ENCODE data around the gene MAP3K1.
A peak's percentile ranks its signal among the peaks of the same experiment; 100 is the strongest.

The MAP3K1 gene

GRCh38 chr5:56900858-56901578 lies 85.7 kb downstream of the MAP3K1 start:
- DNase-seq (ENCODE audit: low read depth in 2 of 2, low spot score in 1 of 2) = peak in 1 of 2 donors; percentile 1

- peak in 1 of 2 donors; percentile 12 for DNase-seq (ENCODE audit: low read depth in 2 of 2, low spot score in 1 of 2)
These were observed 93.6 kb downstream of the MAP3K1 start for GRCh38 chr5:56908942-56909293.

GRCh38 chr5:56909294-56910209 lies 94.2 kb downstream of the MAP3K1 start, which contains the start of gene SETD9:
SETD9 (plus strand) TSS chr5:56909596; CDS start chr5:56909646, 50 bp downstream.
- peak; percentile 61 to 85 for DNase-seq (ENCODE audit: low read depth in 2 of 2, low spot score in 1 of 2)

- DNase-seq (ENCODE audit: low read depth in 2 of 2, low spot score in 1 of 2) = no peak
These were observed 95.0 kb downstream of the MAP3K1 start for GRCh38 chr5:56910210-56910965.

GRCh38 chr5:56913766-56914165 lies 98.4 kb downstream of the MAP3K1 start:
- no peak for DNase-seq (ENCODE audit: low read depth in 2 of 2, low spot score in 1 of 2)

GRCh38 chr5:56914678-56915077 lies 99.3 kb downstream of the MAP3K1 start:
- no peak for DNase-seq (ENCODE audit: low read depth in 2 of 2, low spot score in 1 of 2)

- DNase-seq (ENCODE audit: low read depth in 2 of 2, low spot score in 1 of 2) = no peak
These were observed 102.2 kb downstream of the MAP3K1 start for GRCh38 chr5:56917534-56917933.

- DNase-seq (ENCODE audit: low read depth in 2 of 2, low spot score in 1 of 2) = no peak
These were observed 102.7 kb downstream of the MAP3K1 start for GRCh38 chr5:56918054-56918453.

- no peak for DNase-seq (ENCODE audit: low read depth in 2 of 2, low spot score in 1 of 2)
These were observed 104.8 kb downstream of the MAP3K1 start for GRCh38 chr5:56919942-56920662.

GRCh38 chr5:56922922-56923321 lies 107.6 kb downstream of the MAP3K1 start:
- no peak for DNase-seq (ENCODE audit: low read depth in 2 of 2, low spot score in 1 of 2)

GRCh38 chr5:56934325-56934724 lies 119.0 kb downstream of the MAP3K1 start:
- DNase-seq (ENCODE audit: low read depth in 2 of 2, low spot score in 1 of 2) = no peak

- DNase-seq (ENCODE audit: low read depth in 2 of 2, low spot score in 1 of 2) = no peak
These were observed 123.5 kb downstream of the MAP3K1 start for GRCh38 chr5:56938858-56939257.

GRCh38 chr5:56941981-56942380 lies 126.6 kb downstream of the MAP3K1 start:
- no peak for DNase-seq (ENCODE audit: low read depth in 2 of 2, low spot score in 1 of 2)
